Activated CD4-positive, alpha-beta T cell treated with anti-CD3 and anti-CD28 coated beads, Interleukin-2, amount 10 ng/mL, durations not matched to agents 24 days and 14 days (primary cell): ENCODE results near the gene SLC6A13. TPM values are rescaled to one million over a fixed set of nuclear protein-coding genes. Genes with fewer than 3 reads are reported as not detected.

Experiments
- DNase-seq: peaks from one replicate; pipeline ENCODE4 v3.0.0; 2022
- H3K27ac Mint-ChIP-seq: one replicate; pipeline ENCODE4 v1.8.0; 2022; ENCODE audit warnings: mild to moderate bottlenecking, mixed read lengths
- H3K27me3 Mint-ChIP-seq: one replicate; pipeline ENCODE4 v1.8.0; 2022; ENCODE audit warnings: mixed read lengths
- H3K36me3 Mint-ChIP-seq: one replicate; pipeline ENCODE4 v1.8.0; 2022; ENCODE audit warnings: low read depth, mild to moderate bottlenecking, mixed read lengths
- H3K4me1 Mint-ChIP-seq: one replicate; pipeline ENCODE4 v1.8.0; 2021; ENCODE audit warnings: mixed read lengths
- H3K4me3 Mint-ChIP-seq: one replicate; pipeline ENCODE4 v1.8.0; 2022; ENCODE audit warnings: mild to moderate bottlenecking, moderate library complexity, mixed read lengths
- H3K9me3 Mint-ChIP-seq: one replicate; pipeline ENCODE4 v1.8.0; 2021; ENCODE audit warnings: mixed read lengths
- intact Hi-C: fragments of 100-400 bp; cut with micrococcal nuclease; formaldehyde crosslinking; loops from one replicate; pipeline ENCODE4 v1.15.1; 2023
- total RNA-seq: library from RNA; stranded (reverse); gene quantifications from 2 replicates; pipeline ENCODE4 v1.2.3, GENCODE V29; 2022

SLC6A13 gene
- total RNA-seq, 1 donor from 2014 or later = not detected

- H3K4me1 Mint-ChIP-seq = peaks cover 4% of the 10 kb centered on the region
- intact Hi-C loops = no loop called here
- no peaks in the 10 kb centered on the region for H3K9me3 Mint-ChIP-seq
- no peak overlapping the region for H3K27ac Mint-ChIP-seq
- no peak for DNase-seq
- peaks cover 2% of the 10 kb centered on the region for H3K27me3 Mint-ChIP-seq
- H3K4me3 Mint-ChIP-seq = no peak overlapping the region
- H3K36me3 Mint-ChIP-seq = no peaks in the 10 kb centered on the region
Measured at GRCh38 chr12:186006-186625, 76.5 kb downstream of the SLC6A13 start.

- H3K36me3 Mint-ChIP-seq = no peaks in the 10 kb centered on the region
- H3K9me3 Mint-ChIP-seq = no peaks in the 10 kb centered on the region
- no peak overlapping the region for H3K27ac Mint-ChIP-seq
- peaks cover 2% of the 10 kb centered on the region for H3K27me3 Mint-ChIP-seq
- H3K4me1 Mint-ChIP-seq = peaks cover 4% of the 10 kb centered on the region
- intact Hi-C loops = no loop called here
- no peak overlapping the region for H3K4me3 Mint-ChIP-seq
- DNase-seq = no peak
Measured at GRCh38 chr12:185576-185955, 77.1 kb downstream of the SLC6A13 start.

GRCh38 chr12:184811-185575 is 77.6 kb downstream of the SLC6A13 start:
- Mint-ChIP-seq H3K9me3 (no peaks in the 10 kb centered on the region), H3K27me3 (peaks cover 2% of the 10 kb centered on the region), H3K4me1 (peaks cover 10% of the 10 kb centered on the region), H3K36me3 (no peaks in the 10 kb centered on the region), H3K4me3 (no peak overlapping the region), H3K27ac (no peak overlapping the region)
- DNase-seq = no peak
- intact Hi-C loops = no loop called here

GRCh38 chr12:182381-182892 is 80.2 kb downstream of the SLC6A13 start:
- Mint-ChIP-seq H3K4me1 (peaks cover 6% of the 10 kb centered on the region), H3K9me3 (no peaks in the 10 kb centered on the region), H3K4me3 (no peak overlapping the region), H3K36me3 (no peaks in the 10 kb centered on the region), H3K27ac (no peak overlapping the region), H3K27me3 (peaks cover 2% of the 10 kb centered on the region)
- no peak for DNase-seq
- intact Hi-C loops = no loop called here

GRCh38 chr12:181921-182320 is 80.7 kb downstream of the SLC6A13 start:
- Mint-ChIP-seq H3K36me3 (no peaks in the 10 kb centered on the region), H3K27ac (no peak overlapping the region), H3K27me3 (peaks cover 2% of the 10 kb centered on the region), H3K4me3 (no peak overlapping the region), H3K9me3 (no peaks in the 10 kb centered on the region), H3K4me1 (peaks cover 6% of the 10 kb centered on the region)
- intact Hi-C loops = no loop called here
- DNase-seq = no peak

- intact Hi-C loops = no loop called here
- Mint-ChIP-seq H3K27ac (no peak overlapping the region), H3K27me3 (peaks cover 2% of the 10 kb centered on the region), H3K4me1 (peaks cover 6% of the 10 kb centered on the region), H3K36me3 (no peaks in the 10 kb centered on the region), H3K9me3 (no peaks in the 10 kb centered on the region), H3K4me3 (no peak overlapping the region)
- no peak for DNase-seq
Measured at GRCh38 chr12:180445-180844, 82.2 kb downstream of the SLC6A13 start.

GRCh38 chr12:179885-180284 is 82.8 kb downstream of the SLC6A13 start:
- H3K36me3 Mint-ChIP-seq = no peaks in the 10 kb centered on the region
- no peak overlapping the region for H3K27ac Mint-ChIP-seq
- no peak overlapping the region for H3K4me3 Mint-ChIP-seq
- no peaks in the 10 kb centered on the region for H3K9me3 Mint-ChIP-seq
- intact Hi-C loops = no loop called here
- DNase-seq = no peak
- H3K27me3 Mint-ChIP-seq = peaks cover 2% of the 10 kb centered on the region
- H3K4me1 Mint-ChIP-seq = peaks cover 6% of the 10 kb centered on the region

GRCh38 chr12:179131-179884 is 83.3 kb downstream of the SLC6A13 start:
- no peaks in the 10 kb centered on the region for H3K36me3 Mint-ChIP-seq
- intact Hi-C loops = no loop called here
- no peak overlapping the region for H3K4me3 Mint-ChIP-seq
- H3K9me3 Mint-ChIP-seq = no peaks in the 10 kb centered on the region
- no peaks in the 10 kb centered on the region for H3K27me3 Mint-ChIP-seq
- H3K4me1 Mint-ChIP-seq = peaks cover 6% of the 10 kb centered on the region
- DNase-seq = no peak
- H3K27ac Mint-ChIP-seq = no peak overlapping the region

GRCh38 chr12:178829-179109 is 83.9 kb downstream of the SLC6A13 start:
- Mint-ChIP-seq H3K4me1 (peaks cover 6% of the 10 kb centered on the region), H3K36me3 (no peaks in the 10 kb centered on the region), H3K27me3 (no peaks in the 10 kb centered on the region), H3K4me3 (no peak overlapping the region), H3K9me3 (no peaks in the 10 kb centered on the region), H3K27ac (no peak overlapping the region)
- intact Hi-C loops = no loop called here
- no peak for DNase-seq

- intact Hi-C loops = no loop called here
- DNase-seq = no peak
- Mint-ChIP-seq H3K4me1 (peaks cover 6% of the 10 kb centered on the region), H3K27me3 (no peaks in the 10 kb centered on the region), H3K4me3 (no peak overlapping the region), H3K27ac (no peak overlapping the region), H3K36me3 (no peaks in the 10 kb centered on the region), H3K9me3 (no peaks in the 10 kb centered on the region)
Measured at GRCh38 chr12:177980-178828, 84.4 kb downstream of the SLC6A13 start.

GRCh38 chr12:177336-177979 is 85.2 kb downstream of the SLC6A13 start:
- Mint-ChIP-seq H3K4me3 (no peak overlapping the region), H3K27ac (no peak overlapping the region), H3K9me3 (no peaks in the 10 kb centered on the region), H3K27me3 (peaks cover 2% of the 10 kb centered on the region), H3K36me3 (no peaks in the 10 kb centered on the region), H3K4me1 (peaks cover 6% of the 10 kb centered on the region)
- intact Hi-C loops = no loop called here
- DNase-seq = no peak

GRCh38 chr12:176321-177181 is 86.1 kb downstream of the SLC6A13 start:
- H3K36me3 Mint-ChIP-seq = no peaks in the 10 kb centered on the region
- intact Hi-C loops = no loop called here
- no peak for DNase-seq
- peaks cover 6% of the 10 kb centered on the region for H3K4me1 Mint-ChIP-seq
- H3K9me3 Mint-ChIP-seq = no peaks in the 10 kb centered on the region
- H3K27me3 Mint-ChIP-seq = peaks cover 3% of the 10 kb centered on the region
- no peak overlapping the region for H3K27ac Mint-ChIP-seq
- no peak overlapping the region for H3K4me3 Mint-ChIP-seq
